AG04450 (cell line): Measurements from ENCODE around the gene HIGD1C. TPM values are rescaled to one million over a fixed set of nuclear protein-coding genes. Genes with fewer than 3 reads are reported as not detected.

Source experiments
- CTCF ChIA-PET: fragments of 300-600, 350-600 bp; formaldehyde crosslinking; extraction: SDS; loops from one replicate; lab custom pipeline; 2022; ENCODE audit warnings: antibody characterized with exemption, inconsistent platforms; lab: Charles Lee
- POLR2A ChIA-PET: fragments of 350-600 bp; formaldehyde crosslinking; extraction: SDS; loops from one replicate; lab custom pipeline; 2021; ENCODE audit warnings: antibody characterized with exemption, inconsistent platforms; lab: Yijun Ruan, JAX
- DNase-seq: peaks from one replicate; pipeline ENCODE4 v3.0.0-alpha.2; 2011; ENCODE audit warnings: low read depth, low spot score
- H3K27ac ChIP-seq: one replicate; pipeline ENCODE4 v1.5.1; 2012; ENCODE audit warnings: low read depth, low read length, control low read depth
- H3K27me3 ChIP-seq: one replicate; pipeline ENCODE4 v1.6.0; 2012; ENCODE audit warnings: low read length; ENCODE audit not compliant: control insufficient read depth, insufficient read depth
- H3K4me3 ChIP-seq: 2 replicates; pipeline ENCODE4 v1.5.1; 2011; ENCODE audit warnings: mild to moderate bottlenecking, low read depth, low read length, control low read depth
- H3K9me3 ChIP-seq: 2 replicates; pipeline ENCODE4 v1.5.1; 2012; ENCODE audit warnings: low read length; ENCODE audit not compliant: control insufficient read depth, insufficient read depth
- polyA plus RNA-seq: library from polyadenylated mRNA; depleted of rRNA; stranded (reverse); fragments of >200 nt; gene quantifications from 2 replicates; pipeline ENCODE4 v1.2.3, GENCODE V29; 2011
- TF ChIP-seq, protein P1 (sequence below): IDR thresholded peaks from 2 replicates; pipeline ENCODE4 v1.5.1; 2011; ENCODE audit warnings: low read depth, low read length, control low read depth, inconsistent platforms

Gene HIGD1C
- polyA plus RNA-seq, 1 experiment = not detected

DNA sequence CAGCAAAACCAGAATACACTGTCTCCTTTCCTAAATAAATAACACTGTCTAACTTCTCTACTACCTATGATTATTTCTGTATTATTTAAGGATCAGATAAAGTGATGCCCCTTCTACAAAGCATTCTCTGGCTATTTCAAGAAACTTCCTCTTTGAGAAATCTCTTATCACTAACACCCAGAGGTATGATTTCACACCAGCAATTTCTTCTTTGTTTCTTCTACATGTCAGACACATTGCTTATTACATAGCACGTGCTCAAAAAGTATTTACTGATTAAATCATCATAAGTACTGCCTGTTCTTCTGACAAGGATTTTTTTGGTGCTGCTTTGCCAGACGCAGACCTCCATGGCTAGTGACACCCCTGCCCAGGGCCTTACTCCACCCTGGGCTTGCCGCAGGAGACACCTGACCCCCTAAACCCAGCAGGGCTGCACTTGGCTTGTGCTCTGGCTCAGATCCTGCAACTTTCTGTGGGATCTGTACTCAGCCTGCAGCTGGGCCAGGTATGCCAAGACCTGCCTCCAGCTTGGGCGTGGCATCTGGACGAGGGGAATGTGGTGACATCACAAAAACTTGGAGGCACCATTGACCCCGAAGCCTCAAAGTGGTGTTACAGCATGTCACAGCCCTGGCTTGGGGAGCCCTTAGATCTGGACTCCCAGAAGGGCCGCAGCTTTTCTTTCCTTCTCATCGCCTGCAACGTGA, 15.4 kb upstream of the HIGD1C start:
- CTCF ChIA-PET = no interaction called here
- Histone ChIP-seq H3K9me3 (peaks cover 16% of the 10 kb centered on the region), H3K4me3 (no peak overlapping the region), H3K27me3 (no peaks in the 10 kb centered on the region), H3K27ac (no peak overlapping the region)
- POLR2A ChIA-PET = no interaction called here
- no peak for DNase-seq
- TF ChIP-seq, protein P1, sequence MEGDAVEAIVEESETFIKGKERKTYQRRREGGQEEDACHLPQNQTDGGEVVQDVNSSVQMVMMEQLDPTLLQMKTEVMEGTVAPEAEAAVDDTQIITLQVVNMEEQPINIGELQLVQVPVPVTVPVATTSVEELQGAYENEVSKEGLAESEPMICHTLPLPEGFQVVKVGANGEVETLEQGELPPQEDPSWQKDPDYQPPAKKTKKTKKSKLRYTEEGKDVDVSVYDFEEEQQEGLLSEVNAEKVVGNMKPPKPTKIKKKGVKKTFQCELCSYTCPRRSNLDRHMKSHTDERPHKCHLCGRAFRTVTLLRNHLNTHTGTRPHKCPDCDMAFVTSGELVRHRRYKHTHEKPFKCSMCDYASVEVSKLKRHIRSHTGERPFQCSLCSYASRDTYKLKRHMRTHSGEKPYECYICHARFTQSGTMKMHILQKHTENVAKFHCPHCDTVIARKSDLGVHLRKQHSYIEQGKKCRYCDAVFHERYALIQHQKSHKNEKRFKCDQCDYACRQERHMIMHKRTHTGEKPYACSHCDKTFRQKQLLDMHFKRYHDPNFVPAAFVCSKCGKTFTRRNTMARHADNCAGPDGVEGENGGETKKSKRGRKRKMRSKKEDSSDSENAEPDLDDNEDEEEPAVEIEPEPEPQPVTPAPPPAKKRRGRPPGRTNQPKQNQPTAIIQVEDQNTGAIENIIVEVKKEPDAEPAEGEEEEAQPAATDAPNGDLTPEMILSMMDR = no peak

DNA sequence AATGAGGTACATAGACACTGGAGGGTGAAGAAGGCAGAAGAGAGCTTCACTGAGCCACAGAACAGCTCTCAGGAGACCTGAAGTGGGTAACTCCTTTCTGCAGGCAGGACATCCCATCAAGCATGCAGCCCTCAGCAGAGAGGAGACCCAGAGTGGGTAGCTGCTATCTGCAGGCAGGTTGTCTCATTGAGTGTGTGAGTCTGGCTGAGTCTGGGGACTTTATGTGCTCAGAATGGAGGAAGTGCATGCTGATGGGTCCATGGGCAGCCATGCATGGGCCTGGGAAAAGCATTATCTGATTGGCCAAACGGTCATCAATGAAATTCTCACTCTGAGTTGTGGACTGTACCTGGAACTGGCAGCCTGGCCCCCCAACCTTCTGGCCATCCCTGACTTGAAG, 14.7 kb upstream of the HIGD1C start:
- Histone ChIP-seq H3K27ac (no peak overlapping the region), H3K9me3 (peaks cover 16% of the 10 kb centered on the region), H3K4me3 (no peak overlapping the region), H3K27me3 (no peaks in the 10 kb centered on the region)
- DNase-seq = no peak
- TF ChIP-seq, protein P1 = no peak
- ChIA-PET CTCF (no interaction called here), POLR2A (no interaction called here)

DNA sequence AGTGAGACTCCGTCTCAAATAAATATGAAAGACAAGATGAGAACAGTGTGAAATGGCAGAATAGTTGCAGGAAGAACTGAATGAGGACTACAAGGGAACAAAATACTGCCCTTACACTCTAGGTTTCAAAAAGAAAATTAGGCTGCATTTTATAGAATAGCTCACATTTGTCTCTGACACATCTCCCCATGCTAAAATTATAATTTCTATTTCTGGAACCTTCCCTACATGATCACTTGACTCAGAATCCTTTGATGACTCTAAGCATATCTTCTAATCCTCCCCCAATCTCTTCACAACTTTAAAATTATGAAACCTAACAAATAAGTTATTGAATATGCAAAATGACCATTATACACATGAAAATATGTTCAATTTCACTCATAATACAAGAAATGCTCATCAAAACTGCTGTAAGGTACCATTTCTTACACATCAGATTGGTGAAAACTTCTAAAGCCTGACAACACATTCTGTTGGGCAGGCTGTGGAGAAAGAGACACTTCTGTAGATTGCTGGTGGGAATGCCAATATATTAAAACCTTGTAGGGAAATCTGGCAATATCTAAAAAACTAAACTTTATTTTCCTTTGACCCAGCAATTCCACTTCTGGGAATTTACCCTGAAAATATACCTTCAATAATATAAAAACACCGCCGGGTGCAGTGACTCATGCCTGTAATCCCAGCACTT, 4.3 kb upstream of the HIGD1C start:
- TF ChIP-seq, protein P1 = no peak
- Histone ChIP-seq H3K4me3 (no peak overlapping the region), H3K27ac (no peak overlapping the region), H3K27me3 (no peaks in the 10 kb centered on the region), H3K9me3 (no peaks in the 10 kb centered on the region; the same call in 1 of the 2 replicates)
- ChIA-PET CTCF (no interaction called here), POLR2A (no interaction called here)
- no peak for DNase-seq

DNA sequence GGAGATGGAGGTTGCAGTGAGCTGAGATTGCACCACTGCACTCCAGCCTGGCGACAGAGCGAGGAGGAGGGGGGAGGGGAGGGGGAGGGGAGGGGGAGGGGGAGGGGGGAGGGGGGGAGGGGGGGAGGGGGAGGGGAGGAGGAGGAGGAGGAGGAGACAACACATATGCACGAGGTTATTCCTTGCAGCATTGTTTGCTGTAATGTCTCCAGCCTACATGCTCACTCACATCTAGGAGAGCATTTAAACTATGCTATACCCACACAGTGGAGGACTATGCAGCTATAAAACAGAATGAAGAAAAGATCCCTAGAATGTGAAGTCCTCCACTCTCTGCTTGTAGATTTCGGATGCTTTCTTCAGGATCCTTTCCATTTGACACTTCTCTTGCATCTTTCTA, 3.5 kb upstream of the HIGD1C start:
- TF ChIP-seq, protein P1 = no peak
- CTCF ChIA-PET = no interaction called here

DNA sequence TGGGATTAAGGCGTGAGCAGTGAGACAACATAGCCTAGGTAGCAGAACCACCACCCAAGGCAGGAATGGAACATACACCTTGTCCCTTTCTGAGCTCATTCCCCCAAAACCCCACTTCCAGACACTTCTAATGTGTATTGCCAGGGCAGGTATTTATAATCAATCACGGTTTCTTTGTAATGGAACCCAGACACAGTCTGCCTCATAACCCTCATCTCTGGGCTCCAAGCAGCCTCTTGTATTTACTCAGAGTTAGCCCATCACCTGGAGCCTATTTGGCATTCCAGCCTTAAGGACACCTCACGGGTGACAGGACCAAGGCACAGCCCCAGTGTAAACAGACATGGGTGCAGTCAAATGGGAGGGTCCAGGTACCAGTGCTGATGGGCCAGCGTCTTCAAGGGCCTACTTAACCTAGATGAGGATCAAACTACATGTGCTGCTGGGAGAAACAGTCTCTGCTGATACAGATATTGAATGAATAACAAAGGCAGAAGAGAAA, 2.5 kb upstream of the HIGD1C start:
- TF ChIP-seq, protein P1 = no peak
- Histone ChIP-seq H3K27me3 (no peaks in the 10 kb centered on the region), H3K9me3 (no peaks in the 10 kb centered on the region; the same call in 1 of the 2 replicates), H3K4me3 (no peak overlapping the region), H3K27ac (no peak overlapping the region)
- ChIA-PET POLR2A (no interaction called here), CTCF (interaction anchor here (0.6 kb wide), 1 partner anchor 38 kb away, joined by 3 read pairs; no protein-coding TSS in a partner anchor)
- DNase-seq = no peak

More for the DNA sequence above, 3.5 kb upstream of the HIGD1C start:
- DNase-seq = no peak
- H3K9me3 ChIP-seq = no peaks in the 10 kb centered on the region; the same call in 1 of the 2 replicates
- POLR2A ChIA-PET = no interaction called here
- no peak overlapping the region for H3K4me3 ChIP-seq
- no peak overlapping the region for H3K27ac ChIP-seq
- no peaks in the 10 kb centered on the region for H3K27me3 ChIP-seq
